Measurements from ENCODE around the gene GPR26.

The GPR26 gene

DNA sequence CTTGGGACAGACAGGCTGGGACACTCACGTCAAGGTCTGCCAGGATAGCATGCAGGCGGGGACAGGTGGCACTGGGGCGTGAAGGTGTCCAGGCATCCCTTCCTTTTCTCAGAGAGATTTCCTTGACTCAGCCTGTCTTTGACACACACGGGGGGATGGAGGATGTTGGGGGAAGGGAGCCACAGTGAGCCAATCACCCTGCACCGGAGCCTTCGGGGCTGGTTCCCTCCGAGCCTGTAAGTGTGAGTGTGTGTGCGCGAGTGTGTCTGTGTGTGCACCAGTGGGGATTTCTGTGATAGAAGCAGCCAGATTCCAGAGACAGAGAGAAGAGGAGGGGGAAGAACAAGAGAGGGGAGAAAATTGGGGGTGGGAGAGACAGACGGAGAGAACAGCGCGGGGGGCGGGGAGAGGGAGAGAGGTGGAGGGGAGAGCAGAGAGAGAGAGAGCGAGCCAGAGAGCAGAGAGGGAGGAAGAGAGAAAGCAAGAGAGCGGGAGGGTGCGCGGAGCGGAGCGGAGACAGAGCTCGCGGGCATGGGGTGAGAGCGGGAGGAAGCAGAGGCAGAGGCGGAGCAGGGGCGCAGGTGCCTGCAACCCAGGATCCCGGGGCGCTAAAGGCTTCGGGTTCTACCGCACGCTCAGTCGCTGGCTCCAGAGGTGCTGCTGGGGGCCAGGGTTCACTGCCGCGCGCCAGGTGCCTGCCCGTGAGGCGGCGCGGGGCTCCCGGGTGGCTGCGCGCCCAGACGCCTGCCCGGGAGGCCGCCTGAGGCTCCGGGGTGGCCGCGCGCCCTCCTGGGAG is 466 bp upstream of the GPR26 start:
- no peak for FAIRE-seq
- TF ChIP-seq, protein P1, sequence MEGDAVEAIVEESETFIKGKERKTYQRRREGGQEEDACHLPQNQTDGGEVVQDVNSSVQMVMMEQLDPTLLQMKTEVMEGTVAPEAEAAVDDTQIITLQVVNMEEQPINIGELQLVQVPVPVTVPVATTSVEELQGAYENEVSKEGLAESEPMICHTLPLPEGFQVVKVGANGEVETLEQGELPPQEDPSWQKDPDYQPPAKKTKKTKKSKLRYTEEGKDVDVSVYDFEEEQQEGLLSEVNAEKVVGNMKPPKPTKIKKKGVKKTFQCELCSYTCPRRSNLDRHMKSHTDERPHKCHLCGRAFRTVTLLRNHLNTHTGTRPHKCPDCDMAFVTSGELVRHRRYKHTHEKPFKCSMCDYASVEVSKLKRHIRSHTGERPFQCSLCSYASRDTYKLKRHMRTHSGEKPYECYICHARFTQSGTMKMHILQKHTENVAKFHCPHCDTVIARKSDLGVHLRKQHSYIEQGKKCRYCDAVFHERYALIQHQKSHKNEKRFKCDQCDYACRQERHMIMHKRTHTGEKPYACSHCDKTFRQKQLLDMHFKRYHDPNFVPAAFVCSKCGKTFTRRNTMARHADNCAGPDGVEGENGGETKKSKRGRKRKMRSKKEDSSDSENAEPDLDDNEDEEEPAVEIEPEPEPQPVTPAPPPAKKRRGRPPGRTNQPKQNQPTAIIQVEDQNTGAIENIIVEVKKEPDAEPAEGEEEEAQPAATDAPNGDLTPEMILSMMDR (IDR thresholded peaks at IDR 0.05; ENCODE audit: insufficient read depth, missing control alignments), result no peak
- no peak for DNase-seq (ENCODE audit: insufficient read length, low spot score)

DNA sequence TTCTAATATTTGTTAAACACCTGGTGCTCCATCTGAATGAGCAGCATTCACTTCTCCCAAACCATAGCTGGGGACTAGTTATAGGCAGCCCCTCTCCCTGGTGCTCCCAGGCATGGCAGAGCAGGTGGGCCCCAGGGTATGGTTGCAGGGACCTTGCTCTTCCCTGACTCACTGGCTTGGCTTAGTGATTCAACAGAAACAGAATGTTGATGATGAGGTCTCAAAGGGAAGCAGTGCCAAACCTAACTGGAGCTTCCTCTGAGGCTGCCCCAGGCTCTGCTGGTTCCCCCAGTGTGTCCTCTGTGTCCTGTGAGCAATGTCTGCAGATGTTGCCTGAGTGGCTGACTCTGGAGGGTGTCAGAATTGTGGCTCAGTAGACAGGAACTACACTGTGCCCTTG is 3.7 kb downstream of the GPR26 start:
- FAIRE-seq, result no peak
- DNase-seq (ENCODE audit: insufficient read length, low spot score), result no peak
- TF ChIP-seq, protein P1 (IDR thresholded peaks at IDR 0.05; ENCODE audit: insufficient read depth, missing control alignments), result no peak

DNA sequence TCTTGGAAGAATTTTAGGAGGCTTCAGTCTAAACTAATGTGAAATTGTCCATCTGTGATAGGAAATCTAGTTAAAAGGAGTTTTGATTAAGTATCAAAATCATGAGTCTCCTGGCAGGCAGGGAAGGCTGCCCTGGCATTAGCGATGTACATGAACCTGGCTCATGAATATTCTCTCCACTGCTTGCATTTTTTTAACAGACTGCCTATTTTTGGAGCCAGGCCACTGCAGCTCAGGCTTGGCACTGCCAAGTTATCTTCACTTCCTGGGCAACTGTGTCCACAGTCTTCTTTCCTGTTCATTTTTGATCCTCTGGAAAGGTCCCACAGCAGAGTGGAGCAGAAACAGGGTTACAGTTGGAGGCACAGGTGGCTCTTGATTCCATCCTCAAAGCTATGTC is 7.0 kb downstream of the GPR26 start:
- no peak for DNase-seq (ENCODE audit: insufficient read length, low spot score)
- FAIRE-seq, result no peak

DNA sequence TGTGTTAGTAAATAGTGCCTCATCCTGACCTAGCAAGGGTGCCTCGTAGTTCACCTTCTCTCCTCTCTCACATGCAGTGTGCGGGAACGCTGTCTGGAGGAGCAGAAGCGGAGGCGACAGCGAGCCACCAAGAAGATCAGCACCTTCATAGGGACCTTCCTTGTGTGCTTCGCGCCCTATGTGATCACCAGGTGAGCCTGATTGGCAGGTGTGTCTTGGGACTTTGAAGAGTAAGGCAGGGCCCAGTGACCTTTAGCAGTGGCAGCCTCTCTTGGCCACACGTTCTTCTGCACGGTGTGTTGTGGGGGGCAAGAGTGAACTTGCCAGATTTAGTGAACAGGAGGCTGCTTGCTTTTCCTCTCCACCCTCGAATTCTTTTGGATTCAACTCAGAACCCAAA is 8.6 kb downstream of the GPR26 start:
- FAIRE-seq (no peak), DNase-seq (ENCODE audit: insufficient read length, low spot score) (no peak)
- TF ChIP-seq, protein P1 (IDR thresholded peaks at IDR 0.05; ENCODE audit: insufficient read depth, missing control alignments), result no peak

More for the DNA sequence above, 7.0 kb downstream of the GPR26 start:
- TF ChIP-seq, protein P1 (IDR thresholded peaks at IDR 0.05; ENCODE audit: insufficient read depth, missing control alignments), result no peak

DNA sequence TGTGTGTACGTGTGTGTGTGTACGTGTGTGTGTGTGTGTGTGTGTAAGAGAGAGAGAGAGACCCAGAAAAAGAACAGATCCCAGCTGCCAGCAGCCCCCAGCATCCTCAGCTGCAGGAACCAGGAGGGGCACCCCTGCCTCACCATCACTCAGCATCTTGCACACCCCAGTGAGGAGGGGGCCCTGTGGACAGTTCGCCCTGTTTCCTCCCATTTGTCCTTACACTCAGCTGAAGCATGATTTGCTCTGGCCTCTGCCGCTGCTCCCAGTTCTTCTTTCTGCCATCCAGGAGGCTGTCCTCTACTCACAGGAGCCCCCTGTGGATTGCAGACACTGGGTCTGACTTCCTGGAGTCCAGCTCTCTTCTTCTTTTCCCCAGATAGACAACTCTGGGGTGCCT is 9.7 kb downstream of the GPR26 start:
- DNase-seq (ENCODE audit: insufficient read length, low spot score), result no peak
- TF ChIP-seq, protein P1 (IDR thresholded peaks at IDR 0.05; ENCODE audit: insufficient read depth, missing control alignments), result no peak
- no peak for FAIRE-seq

DNA sequence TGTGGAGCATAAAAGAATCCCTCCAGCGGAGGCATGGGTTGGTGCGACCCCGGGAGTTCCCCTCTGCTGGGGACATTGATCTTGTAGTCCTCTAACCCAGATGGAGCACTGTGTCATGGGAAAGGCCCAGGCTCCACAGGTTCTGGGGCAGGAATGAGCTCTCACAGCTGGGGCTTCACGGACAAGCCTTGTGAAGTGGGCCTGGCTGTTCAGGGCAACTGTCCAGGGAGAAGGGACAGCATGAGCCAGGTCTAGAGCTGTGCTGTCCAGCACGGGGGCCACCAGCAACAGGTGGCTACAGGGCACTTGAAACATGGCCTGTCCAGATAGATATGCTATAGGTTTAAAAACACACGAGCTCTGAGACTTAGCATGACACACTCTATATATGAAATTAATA is 11.4 kb downstream of the GPR26 start:
- FAIRE-seq (no peak), DNase-seq (ENCODE audit: insufficient read length, low spot score) (no peak)
- TF ChIP-seq, protein P1 (IDR thresholded peaks at IDR 0.05; ENCODE audit: insufficient read depth, missing control alignments), result no peak

DNA sequence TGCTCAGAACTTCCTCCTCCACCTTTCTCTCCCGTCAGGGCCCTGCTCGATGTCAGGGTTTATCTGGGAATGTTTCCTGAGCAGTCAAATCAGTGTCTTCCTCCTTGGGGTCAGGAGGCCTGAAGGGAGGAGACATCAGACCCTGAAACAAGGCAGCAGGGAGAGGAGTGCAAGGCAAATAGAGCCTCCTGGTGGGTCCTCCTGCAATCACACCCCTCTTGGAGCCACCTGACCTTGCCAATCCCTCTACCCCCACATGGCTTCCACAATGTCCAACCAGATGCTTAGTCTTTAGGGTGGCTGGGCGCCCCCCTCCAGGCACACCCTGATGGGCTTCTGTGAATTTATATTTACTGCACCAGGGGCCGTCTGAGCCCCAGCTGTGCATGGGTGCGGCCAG is 12.2 kb downstream of the GPR26 start:
- TF ChIP-seq, protein P1 (IDR thresholded peaks at IDR 0.05; ENCODE audit: insufficient read depth, missing control alignments), result no peak
- no peak for FAIRE-seq
- DNase-seq (ENCODE audit: insufficient read length, low spot score), result no peak
